Measurements from ENCODE around the gene MRPS18C. TPM values are rescaled to one million over a fixed set of nuclear protein-coding genes. Genes with fewer than 3 reads are reported as not detected.
A peak's percentile ranks its signal among the peaks of the same experiment; 100 is the strongest.

MRPS18C gene
- total and polyA plus RNA-seq, 9 of the 15 experiments (the other 6 are each of a cell fraction or from before 2014, with no cell fraction given), result 54.3 to 390 (median 138) TPM

DNA sequence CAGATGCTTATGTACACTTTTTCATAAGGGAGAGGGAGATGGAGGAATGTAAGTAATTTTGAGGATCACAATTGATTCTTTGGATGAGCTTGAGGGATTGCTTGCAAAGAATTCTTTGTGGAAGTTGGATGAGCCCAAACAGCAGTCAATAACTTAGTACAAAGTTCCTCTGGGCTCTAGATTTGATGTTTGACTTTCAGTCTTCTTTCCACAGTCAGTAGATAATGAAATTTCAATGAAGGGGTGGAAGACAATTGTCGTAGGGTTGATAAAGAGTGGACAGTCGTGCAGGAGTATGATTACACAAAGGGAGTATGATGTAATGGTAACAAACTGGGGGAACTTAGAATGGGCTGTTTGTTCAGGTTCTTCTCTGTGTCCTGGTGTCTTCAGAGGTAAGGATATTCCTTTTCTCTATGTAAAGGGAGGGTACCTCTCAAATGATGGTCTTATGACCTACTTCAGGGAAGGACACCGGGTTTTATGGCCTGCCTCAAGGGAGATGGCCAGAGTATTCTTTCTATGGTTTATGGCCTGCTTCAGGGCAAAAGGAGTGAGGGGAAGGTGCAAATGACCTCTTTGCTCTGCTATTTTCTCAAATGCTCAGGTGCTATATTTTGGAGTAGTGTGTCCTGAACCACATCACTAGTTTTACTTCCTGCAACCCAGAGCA is 30.7 kb downstream of the MRPS18C start (continued):
- 0 out of 2 replicates have a peak, but pooled peaks have one; percentile 39 for TF ChIP-seq ATF6 (CRISPR knock-in tag; IDR thresholded peaks at IDR 0.05)
- TF ChIP-seq, protein P1, sequence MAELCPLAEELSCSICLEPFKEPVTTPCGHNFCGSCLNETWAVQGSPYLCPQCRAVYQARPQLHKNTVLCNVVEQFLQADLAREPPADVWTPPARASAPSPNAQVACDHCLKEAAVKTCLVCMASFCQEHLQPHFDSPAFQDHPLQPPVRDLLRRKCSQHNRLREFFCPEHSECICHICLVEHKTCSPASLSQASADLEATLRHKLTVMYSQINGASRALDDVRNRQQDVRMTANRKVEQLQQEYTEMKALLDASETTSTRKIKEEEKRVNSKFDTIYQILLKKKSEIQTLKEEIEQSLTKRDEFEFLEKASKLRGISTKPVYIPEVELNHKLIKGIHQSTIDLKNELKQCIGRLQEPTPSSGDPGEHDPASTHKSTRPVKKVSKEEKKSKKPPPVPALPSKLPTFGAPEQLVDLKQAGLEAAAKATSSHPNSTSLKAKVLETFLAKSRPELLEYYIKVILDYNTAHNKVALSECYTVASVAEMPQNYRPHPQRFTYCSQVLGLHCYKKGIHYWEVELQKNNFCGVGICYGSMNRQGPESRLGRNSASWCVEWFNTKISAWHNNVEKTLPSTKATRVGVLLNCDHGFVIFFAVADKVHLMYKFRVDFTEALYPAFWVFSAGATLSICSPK (IDR thresholded peaks at IDR 0.05; ENCODE audit: borderline replicate concordance), result no peak
- TF ChIP-seq NR3C1 (CRISPR knock-in tag; IDR thresholded peaks at IDR 0.05), result no peak
- TF ChIP-seq ATF7 (IDR thresholded peaks at IDR 0.05), result peak; percentile 94
- peak; percentile 65; the same call in 1 of the 2 replicates for TF ChIP-seq JUND (IDR thresholded peaks at IDR 0.05; ENCODE audit: borderline replicate concordance, low read depth, low read length)
- peak; percentile 82; the same call in 1 of the 3 replicates for TF ChIP-seq JUND (tag; IDR thresholded peaks at IDR 0.05; ENCODE audit: borderline replicate concordance, low read depth, low read length)
- peak in 1 of 2 experiments; percentile 69; a peak in 3 of 4 replicates for TF ChIP-seq TRIM24 (IDR thresholded peaks at IDR 0.05)
- TF ChIP-seq ARID3A (IDR thresholded peaks at IDR 0.05; ENCODE audit: borderline replicate concordance, low read depth, low read length), result 0 out of 2 replicates have a peak, but pooled peaks have one; percentile 38
- TF ChIP-seq NFIX (CRISPR knock-in tag; IDR thresholded peaks at IDR 0.05; ENCODE audit: low read depth), result no peak
- peak; percentile 84 for TF ChIP-seq TCF3 (CRISPR knock-in tag; IDR thresholded peaks at IDR 0.05)
- TF ChIP-seq, protein P2, sequence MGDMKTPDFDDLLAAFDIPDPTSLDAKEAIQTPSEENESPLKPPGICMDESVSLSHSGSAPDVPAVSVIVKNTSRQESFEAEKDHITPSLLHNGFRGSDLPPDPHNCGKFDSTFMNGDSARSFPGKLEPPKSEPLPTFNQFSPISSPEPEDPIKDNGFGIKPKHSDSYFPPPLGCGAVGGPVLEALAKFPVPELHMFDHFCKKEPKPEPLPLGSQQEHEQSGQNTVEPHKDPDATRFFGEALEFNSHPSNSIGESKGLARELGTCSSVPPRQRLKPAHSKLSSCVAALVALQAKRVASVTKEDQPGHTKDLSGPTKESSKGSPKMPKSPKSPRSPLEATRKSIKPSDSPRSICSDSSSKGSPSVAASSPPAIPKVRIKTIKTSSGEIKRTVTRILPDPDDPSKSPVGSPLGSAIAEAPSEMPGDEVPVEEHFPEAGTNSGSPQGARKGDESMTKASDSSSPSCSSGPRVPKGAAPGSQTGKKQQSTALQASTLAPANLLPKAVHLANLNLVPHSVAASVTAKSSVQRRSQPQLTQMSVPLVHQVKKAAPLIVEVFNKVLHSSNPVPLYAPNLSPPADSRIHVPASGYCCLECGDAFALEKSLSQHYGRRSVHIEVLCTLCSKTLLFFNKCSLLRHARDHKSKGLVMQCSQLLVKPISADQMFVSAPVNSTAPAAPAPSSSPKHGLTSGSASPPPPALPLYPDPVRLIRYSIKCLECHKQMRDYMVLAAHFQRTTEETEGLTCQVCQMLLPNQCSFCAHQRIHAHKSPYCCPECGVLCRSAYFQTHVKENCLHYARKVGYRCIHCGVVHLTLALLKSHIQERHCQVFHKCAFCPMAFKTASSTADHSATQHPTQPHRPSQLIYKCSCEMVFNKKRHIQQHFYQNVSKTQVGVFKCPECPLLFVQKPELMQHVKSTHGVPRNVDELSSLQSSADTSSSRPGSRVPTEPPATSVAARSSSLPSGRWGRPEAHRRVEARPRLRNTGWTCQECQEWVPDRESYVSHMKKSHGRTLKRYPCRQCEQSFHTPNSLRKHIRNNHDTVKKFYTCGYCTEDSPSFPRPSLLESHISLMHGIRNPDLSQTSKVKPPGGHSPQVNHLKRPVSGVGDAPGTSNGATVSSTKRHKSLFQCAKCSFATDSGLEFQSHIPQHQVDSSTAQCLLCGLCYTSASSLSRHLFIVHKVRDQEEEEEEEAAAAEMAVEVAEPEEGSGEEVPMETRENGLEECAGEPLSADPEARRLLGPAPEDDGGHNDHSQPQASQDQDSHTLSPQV (IDR thresholded peaks at IDR 0.05), result peak; percentile 61; the same call in 1 of the 2 replicates
- TF ChIP-seq HMGXB4 (CRISPR knock-in tag; IDR thresholded peaks at IDR 0.05), result no peak
- no peak for TF ChIP-seq PTBP1 (IDR thresholded peaks at IDR 0.05; ENCODE audit: low read depth, low read length)
- peak; percentile 29; the same call in 1 of the 2 replicates for TF ChIP-seq SMARCE1 (IDR thresholded peaks at IDR 0.05)
- TF ChIP-seq CBFA2T3 (IDR thresholded peaks at IDR 0.05), result peak; percentile 83
- TF ChIP-seq FOXP1 (CRISPR knock-in tag; IDR thresholded peaks at IDR 0.05), result no peak
